T-helper 2 cell treated with Interferon-gamma antibody and Interleukin-4, amounts not matched to agents 5 μg/mL and 100 μg/mL, for 36 hours (primary cell): ENCODE measurements around the gene MAP1B.

Source experiments
- DNase-seq: peaks from one replicate; pipeline ENCODE4 v3.0.0; 2021; ENCODE audit warnings: low spot score
- H3K27ac Mint-ChIP-seq: one replicate; pipeline ENCODE4 v1.8.0; 2021; ENCODE audit warnings: mild to moderate bottlenecking, mixed read lengths
- H3K27me3 Mint-ChIP-seq: one replicate; pipeline ENCODE4 v1.8.0; 2021; ENCODE audit warnings: low read depth, mixed read lengths
- H3K36me3 Mint-ChIP-seq: one replicate; pipeline ENCODE4 v1.8.0; 2021; ENCODE audit warnings: low read depth, mixed read lengths
- H3K4me1 Mint-ChIP-seq: one replicate; pipeline ENCODE4 v1.8.0; 2021; ENCODE audit warnings: low read depth, mixed read lengths
- H3K4me3 Mint-ChIP-seq: one replicate; pipeline ENCODE4 v1.8.0; 2022; ENCODE audit warnings: mild to moderate bottlenecking, moderate library complexity, mixed read lengths
- H3K9me3 Mint-ChIP-seq: one replicate; pipeline ENCODE4 v1.8.0; 2021; ENCODE audit warnings: mixed read lengths

MAP1B gene

DNA sequence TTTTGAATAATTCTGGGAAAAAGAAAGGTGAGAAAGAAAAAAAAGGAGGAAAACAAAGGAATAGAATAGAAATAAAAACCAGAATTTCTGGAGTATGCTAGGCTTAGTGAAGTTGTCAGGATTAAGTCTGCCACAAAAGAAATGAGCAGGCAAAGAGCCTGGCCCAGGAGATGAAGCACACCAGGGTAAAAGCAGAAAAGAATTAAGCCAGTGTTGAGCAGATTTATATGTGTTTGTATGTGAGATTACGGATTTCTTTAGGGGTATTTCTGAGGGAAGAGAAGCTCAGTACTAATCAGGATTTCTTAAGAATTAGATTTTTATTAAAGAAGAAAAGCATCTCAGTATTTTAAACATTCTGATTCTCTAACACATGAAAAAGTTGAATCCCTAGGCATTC, 138.3 kb downstream of the MAP1B start:
- no peak for DNase-seq
- no peaks in the 10 kb centered on the region for H3K9me3 Mint-ChIP-seq
- no peaks in the 10 kb centered on the region for H3K36me3 Mint-ChIP-seq
- peaks cover 13% of the 10 kb centered on the region for H3K4me1 Mint-ChIP-seq
- no peak overlapping the region for H3K4me3 Mint-ChIP-seq
- H3K27me3 Mint-ChIP-seq, result peaks cover 4% of the 10 kb centered on the region
- no peak overlapping the region for H3K27ac Mint-ChIP-seq

DNA sequence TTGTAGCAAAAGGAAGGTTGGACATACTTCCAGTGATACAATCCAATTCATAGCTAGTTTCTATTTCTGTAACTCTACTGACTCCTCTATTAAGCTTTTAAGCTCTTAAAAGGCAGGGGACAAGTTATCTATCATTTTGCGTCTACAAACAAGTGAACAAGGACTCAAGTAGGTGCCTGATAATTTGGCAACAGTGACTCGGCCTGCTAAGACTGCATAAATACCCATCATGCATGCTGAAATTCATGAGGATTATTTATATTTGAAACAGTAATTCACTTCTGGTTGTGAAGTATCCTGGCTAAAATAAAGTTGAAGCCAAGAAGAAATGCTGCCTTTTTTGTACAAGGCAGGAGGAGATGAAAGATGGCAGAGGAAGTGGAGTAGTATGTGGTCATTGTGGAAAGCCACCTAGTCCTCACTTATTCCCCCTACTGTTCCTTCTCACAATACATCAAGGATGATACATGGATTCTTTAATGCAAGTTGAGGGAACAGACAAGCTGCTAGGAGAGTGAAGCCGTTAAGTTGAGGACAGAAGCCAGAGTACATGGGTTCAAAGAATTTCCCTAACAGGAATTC, 138.8 kb downstream of the MAP1B start:
- no peak for DNase-seq
- Mint-ChIP-seq H3K9me3 (no peaks in the 10 kb centered on the region), H3K27ac (no peak overlapping the region), H3K4me3 (no peak overlapping the region), H3K4me1 (peaks cover 13% of the 10 kb centered on the region), H3K36me3 (peaks cover 4% of the 10 kb centered on the region), H3K27me3 (peaks cover 4% of the 10 kb centered on the region)

- H3K27me3 Mint-ChIP-seq, result peaks cover 4% of the 10 kb centered on the region
- peaks cover 6% of the 10 kb centered on the region for H3K36me3 Mint-ChIP-seq
- DNase-seq, result no peak
- H3K4me1 Mint-ChIP-seq, result peaks cover 13% of the 10 kb centered on the region
- H3K4me3 Mint-ChIP-seq, result no peak overlapping the region
- H3K27ac Mint-ChIP-seq, result no peak overlapping the region
- no peaks in the 10 kb centered on the region for H3K9me3 Mint-ChIP-seq
These were observed 139.7 kb downstream of the MAP1B start for GRCh38 chr5:72246954-72247442.

DNA sequence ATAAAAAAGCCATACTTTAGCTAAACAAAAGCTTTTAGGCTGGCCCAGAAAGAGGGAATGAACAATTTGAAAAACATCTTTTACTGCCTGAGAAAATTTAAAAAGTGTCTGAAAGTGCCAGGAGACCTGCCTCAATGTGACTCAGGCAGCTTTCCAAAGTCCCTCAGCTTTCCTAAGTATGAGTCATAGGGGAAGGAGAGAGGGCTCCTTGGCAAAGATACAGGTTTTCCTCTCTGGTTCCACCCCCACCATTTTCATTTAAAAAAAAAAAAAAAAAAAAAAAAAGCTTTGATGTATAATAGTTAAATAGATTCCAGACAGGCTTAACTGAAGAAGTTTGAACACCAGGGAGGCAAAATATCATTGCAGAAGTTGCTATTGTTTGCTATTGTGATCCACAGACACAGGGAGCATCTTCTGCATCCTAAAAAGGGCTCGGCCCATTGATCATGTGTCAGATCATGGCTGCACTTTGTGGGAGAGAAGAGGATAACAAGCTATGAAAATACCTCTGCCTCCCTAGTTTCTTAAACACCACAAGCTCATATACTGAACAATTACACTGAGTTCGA, 141.2 kb downstream of the MAP1B start:
- Mint-ChIP-seq H3K4me1 (peaks cover 13% of the 10 kb centered on the region), H3K27ac (no peak overlapping the region), H3K4me3 (no peak overlapping the region), H3K27me3 (peaks cover 4% of the 10 kb centered on the region), H3K36me3 (peaks cover 8% of the 10 kb centered on the region), H3K9me3 (no peaks in the 10 kb centered on the region)
- DNase-seq, result no peak

DNA sequence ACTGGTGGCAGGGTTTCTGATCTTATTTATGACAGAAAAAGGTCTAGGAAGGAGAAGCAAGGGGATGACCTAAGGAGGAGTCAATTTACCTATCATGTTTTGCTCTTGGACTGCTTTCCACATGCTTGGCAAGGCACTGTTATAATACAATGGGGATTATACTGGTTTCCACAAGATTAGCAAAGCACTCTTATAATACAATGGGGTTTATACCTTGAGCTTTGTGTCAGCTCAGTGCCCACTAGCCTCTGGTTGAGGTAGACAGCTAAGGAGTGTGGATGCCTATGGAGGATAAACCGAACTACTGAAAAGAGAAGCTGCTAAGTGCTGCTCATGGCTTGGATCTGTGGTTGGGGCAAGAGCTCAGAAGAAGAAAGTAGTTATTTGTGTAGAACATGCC, 144.1 kb downstream of the MAP1B start:
- DNase-seq, result no peak
- H3K4me1 Mint-ChIP-seq, result peaks cover 4% of the 10 kb centered on the region
- H3K4me3 Mint-ChIP-seq, result no peak overlapping the region
- no peak overlapping the region for H3K27ac Mint-ChIP-seq
- H3K27me3 Mint-ChIP-seq, result no peaks in the 10 kb centered on the region
- no peaks in the 10 kb centered on the region for H3K9me3 Mint-ChIP-seq
- H3K36me3 Mint-ChIP-seq, result peaks cover 8% of the 10 kb centered on the region

DNA sequence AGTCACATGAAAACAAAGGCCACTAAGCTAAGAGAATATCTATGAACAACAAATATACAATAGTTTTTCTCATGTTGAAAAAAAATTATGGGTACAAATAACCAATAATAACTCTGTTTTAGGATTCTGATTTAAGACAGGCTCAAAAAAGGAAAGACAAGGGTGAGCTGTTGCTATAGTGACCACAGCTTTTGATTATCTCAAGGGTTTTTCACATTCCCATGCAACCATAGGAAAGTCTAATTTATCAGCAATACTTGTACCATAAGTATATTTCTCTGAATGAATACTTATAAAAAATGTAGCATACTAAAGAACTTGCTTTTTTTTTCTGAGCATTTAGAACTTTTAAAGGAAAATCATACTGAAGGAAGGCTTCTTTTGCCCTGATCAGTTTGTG, 144.7 kb downstream of the MAP1B start:
- DNase-seq, result no peak
- H3K27ac Mint-ChIP-seq, result no peak overlapping the region
- no peak overlapping the region for H3K4me3 Mint-ChIP-seq
- no peaks in the 10 kb centered on the region for H3K9me3 Mint-ChIP-seq
- peaks cover 6% of the 10 kb centered on the region for H3K4me1 Mint-ChIP-seq
- H3K36me3 Mint-ChIP-seq, result peaks cover 8% of the 10 kb centered on the region
- no peaks in the 10 kb centered on the region for H3K27me3 Mint-ChIP-seq

DNA sequence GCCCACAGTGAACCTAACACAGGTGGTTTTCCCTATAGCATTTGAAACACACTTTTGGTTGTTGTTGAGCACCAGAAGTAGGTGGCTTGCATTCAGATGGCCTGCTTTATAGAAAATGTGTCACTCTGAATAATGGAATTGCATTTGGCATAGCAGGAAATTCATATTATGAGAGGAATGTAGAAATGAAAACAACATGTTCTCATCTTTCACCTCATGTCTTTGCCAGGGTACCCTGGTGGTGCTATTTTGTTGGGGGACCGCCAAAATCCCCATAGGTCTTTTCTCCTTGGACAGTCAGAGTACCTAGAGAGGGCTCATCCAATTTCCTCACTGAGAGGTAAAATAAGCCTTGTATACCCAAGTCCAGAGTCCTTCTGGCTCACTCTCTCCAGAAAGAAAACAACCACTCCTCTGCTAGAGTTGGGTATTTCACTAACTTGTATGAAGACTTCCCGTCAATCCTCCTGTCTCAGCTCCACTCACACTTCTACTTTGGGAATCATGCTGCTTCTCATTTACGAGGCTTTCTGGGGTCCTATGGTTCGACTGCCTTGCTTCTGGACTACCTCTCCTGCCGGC, 145.4 kb downstream of the MAP1B start:
- no peak for DNase-seq
- H3K4me3 Mint-ChIP-seq, result no peak overlapping the region
- no peaks in the 10 kb centered on the region for H3K27me3 Mint-ChIP-seq
- H3K27ac Mint-ChIP-seq, result no peak overlapping the region
- no peaks in the 10 kb centered on the region for H3K9me3 Mint-ChIP-seq
- peaks cover 8% of the 10 kb centered on the region for H3K36me3 Mint-ChIP-seq
- H3K4me1 Mint-ChIP-seq, result peaks cover 6% of the 10 kb centered on the region

DNA sequence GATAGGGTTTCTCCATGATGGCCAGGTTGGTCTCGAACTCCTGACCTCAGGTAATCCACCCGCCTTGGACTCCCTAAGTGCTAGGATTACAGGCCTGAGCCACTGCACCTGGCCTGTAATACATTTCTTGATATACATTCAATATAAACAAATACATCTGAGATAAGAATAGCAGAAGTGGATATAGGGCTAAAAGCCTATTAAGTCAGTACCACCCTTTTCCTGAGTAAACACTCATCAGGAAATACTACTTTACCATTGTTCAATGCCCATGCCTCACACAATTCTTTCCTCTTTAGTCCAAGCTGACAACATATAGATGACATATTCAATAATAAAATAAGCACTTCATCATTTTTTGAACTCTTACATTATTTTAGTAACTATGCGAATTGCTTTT, 148.0 kb downstream of the MAP1B start:
- peaks cover 6% of the 10 kb centered on the region for H3K4me1 Mint-ChIP-seq

GRCh38 chr5:72255670-72256069, 148.4 kb downstream of the MAP1B start:
- H3K27ac Mint-ChIP-seq, result no peak overlapping the region
- H3K27me3 Mint-ChIP-seq, result no peaks in the 10 kb centered on the region
- no peaks in the 10 kb centered on the region for H3K9me3 Mint-ChIP-seq
- no peak overlapping the region for H3K4me3 Mint-ChIP-seq
- no peak for DNase-seq
- peaks cover 6% of the 10 kb centered on the region for H3K4me1 Mint-ChIP-seq
- H3K36me3 Mint-ChIP-seq, result peaks cover 13% of the 10 kb centered on the region

More for the DNA sequence above, 148.0 kb downstream of the MAP1B start:
- no peak for DNase-seq
- Mint-ChIP-seq H3K4me3 (no peak overlapping the region), H3K36me3 (peaks cover 13% of the 10 kb centered on the region), H3K27me3 (no peaks in the 10 kb centered on the region), H3K9me3 (no peaks in the 10 kb centered on the region), H3K27ac (no peak overlapping the region)

- Mint-ChIP-seq H3K4me1 (peaks cover 6% of the 10 kb centered on the region), H3K9me3 (no peaks in the 10 kb centered on the region), H3K36me3 (peaks cover 9% of the 10 kb centered on the region), H3K27ac (no peak overlapping the region), H3K4me3 (no peak overlapping the region), H3K27me3 (no peaks in the 10 kb centered on the region)
- DNase-seq, result no peak
These were observed 149.3 kb downstream of the MAP1B start for GRCh38 chr5:72256536-72256935.
